Brain microvascular endothelial cell (primary cell): ENCODE measurements around the gene DHX35.
A peak's percentile ranks its signal among the peaks of the same experiment; 100 is the strongest.

ENCODE experiments used
- DNase-seq: peaks from one replicate; pipeline ENCODE4 v3.0.0-alpha.2; 2020
- H3K27ac ChIP-seq: fragments of 250-450 bp; sonication (Bioruptor Pico); 2 replicates; pipeline ENCODE4 v1.5.1; 2020; ENCODE audit warnings: mild to moderate bottlenecking, moderate library complexity
- H3K27me3 ChIP-seq: fragments of 250-450 bp; sonication (Bioruptor Pico); replicated peaks from 2 replicates; pipeline ENCODE4 v1.5.1; 2020; ENCODE audit warnings: mild to moderate bottlenecking
- H3K36me3 ChIP-seq: fragments of 250-450 bp; sonication (Bioruptor Pico); replicated peaks from 2 replicates; pipeline ENCODE4 v1.5.1; 2020; ENCODE audit warnings: mild to moderate bottlenecking
- H3K4me3 ChIP-seq: 2 replicates; pipeline ENCODE4 v1.5.1; 2011; ENCODE audit warnings: low read depth, mild to moderate bottlenecking, control low read depth, low read length, moderate library complexity
- in situ Hi-C: cut with HindIII; loops from 2 replicates; pipeline ENCODE4 v1.10.0; 2017; ENCODE audit warnings: low sequenced_read_pairs, low pct_ligation_motif_present
- TF ChIP-seq, protein P1 (sequence below): IDR thresholded peaks from 2 replicates; pipeline ENCODE4 v1.5.1; 2011; ENCODE audit warnings: low read depth, mild to moderate bottlenecking, moderate library complexity, low read length, control low read depth, inconsistent platforms; ENCODE audit errors: missing control alignments

DHX35 gene

DNA sequence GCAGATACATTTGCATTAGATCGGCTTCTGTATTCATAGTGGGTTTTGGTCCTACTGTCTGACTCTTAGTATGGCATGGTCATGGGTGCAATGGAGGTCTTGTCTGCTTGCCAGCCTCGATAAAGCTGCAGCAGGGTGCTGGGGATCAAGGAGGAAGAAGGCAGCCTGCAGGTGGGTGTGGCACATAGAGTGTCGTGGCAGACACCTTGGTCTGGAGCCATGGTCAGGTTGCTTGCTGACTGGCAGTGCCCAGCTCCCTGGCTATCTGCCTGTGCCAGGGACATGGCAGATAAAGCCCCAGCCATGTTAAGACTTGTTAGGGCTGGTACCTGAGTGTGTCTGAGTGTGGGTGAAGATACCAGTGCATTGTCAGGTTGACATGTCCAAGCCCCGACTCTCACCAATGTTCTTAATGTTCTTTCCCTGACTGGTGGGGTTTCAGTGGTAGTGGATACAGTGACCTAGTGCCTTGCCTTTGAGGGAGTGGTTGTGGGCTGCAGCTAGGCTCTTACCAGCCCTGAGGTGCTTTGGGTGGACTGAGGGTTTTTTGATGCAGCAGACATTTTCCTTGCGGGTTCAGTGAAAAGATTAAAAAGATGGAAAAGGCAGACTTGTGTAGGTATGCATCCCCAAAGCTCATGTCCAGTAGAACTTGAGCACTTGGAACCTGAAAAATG lies 34.1 kb upstream of the DHX35 start:
- in situ Hi-C loops = no loop called here
- no peaks in the 10 kb centered on the region for H3K36me3 ChIP-seq
- peak overlapping the region; percentile 83 for H3K4me3 ChIP-seq
- TF ChIP-seq, protein P1, sequence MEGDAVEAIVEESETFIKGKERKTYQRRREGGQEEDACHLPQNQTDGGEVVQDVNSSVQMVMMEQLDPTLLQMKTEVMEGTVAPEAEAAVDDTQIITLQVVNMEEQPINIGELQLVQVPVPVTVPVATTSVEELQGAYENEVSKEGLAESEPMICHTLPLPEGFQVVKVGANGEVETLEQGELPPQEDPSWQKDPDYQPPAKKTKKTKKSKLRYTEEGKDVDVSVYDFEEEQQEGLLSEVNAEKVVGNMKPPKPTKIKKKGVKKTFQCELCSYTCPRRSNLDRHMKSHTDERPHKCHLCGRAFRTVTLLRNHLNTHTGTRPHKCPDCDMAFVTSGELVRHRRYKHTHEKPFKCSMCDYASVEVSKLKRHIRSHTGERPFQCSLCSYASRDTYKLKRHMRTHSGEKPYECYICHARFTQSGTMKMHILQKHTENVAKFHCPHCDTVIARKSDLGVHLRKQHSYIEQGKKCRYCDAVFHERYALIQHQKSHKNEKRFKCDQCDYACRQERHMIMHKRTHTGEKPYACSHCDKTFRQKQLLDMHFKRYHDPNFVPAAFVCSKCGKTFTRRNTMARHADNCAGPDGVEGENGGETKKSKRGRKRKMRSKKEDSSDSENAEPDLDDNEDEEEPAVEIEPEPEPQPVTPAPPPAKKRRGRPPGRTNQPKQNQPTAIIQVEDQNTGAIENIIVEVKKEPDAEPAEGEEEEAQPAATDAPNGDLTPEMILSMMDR = no peak
- no peak for DNase-seq
- no peaks in the 10 kb centered on the region for H3K27me3 ChIP-seq
- no peak overlapping the region for H3K27ac ChIP-seq

DNA sequence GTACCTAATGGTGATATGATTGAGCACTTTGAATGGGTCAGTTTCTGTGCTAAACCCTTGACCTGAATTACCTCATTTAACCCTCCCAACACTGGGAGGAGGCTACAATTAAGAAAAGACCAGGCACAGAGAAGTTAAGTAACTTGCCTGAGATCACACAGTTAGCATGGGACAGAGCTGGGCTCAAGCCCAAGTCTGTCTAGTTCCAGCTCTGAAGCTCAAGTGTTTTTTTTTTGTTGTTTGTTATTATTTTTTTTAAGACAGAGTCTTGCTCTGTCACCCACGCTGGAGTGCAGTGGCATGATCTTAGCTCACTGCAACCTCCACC lies 31.9 kb upstream of the DHX35 start:
- DNase-seq = no peak
- Histone ChIP-seq H3K27ac (no peak overlapping the region), H3K4me3 (no peak overlapping the region), H3K36me3 (no peaks in the 10 kb centered on the region), H3K27me3 (no peaks in the 10 kb centered on the region)
- TF ChIP-seq, protein P1 = no peak
- in situ Hi-C loops = no loop called here

DNA sequence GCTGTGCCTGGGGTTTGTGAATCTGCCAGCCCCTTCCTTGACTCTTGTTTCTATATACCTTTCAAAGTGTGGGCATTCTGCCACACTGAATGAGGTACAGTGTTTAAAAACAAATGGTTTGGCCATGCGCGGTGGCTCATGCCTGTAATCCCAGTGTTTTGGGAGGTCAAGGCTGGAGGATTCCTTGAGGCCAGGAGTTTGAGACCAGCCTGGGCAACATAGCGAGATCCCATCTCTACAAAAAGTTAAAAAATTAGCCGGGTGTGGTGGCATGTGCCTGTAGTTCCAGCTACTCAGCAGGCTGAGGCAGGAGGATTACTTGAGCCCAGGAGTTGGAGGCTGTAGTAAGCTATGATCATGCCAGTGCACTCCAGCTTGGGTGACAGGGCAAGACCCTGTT lies 30.2 kb upstream of the DHX35 start:
- no peaks in the 10 kb centered on the region for H3K27me3 ChIP-seq
- in situ Hi-C loops = no loop called here
- no peak overlapping the region for H3K4me3 ChIP-seq
- no peaks in the 10 kb centered on the region for H3K36me3 ChIP-seq
- H3K27ac ChIP-seq = no peak overlapping the region
- TF ChIP-seq, protein P1 = no peak
- DNase-seq = no peak

DNA sequence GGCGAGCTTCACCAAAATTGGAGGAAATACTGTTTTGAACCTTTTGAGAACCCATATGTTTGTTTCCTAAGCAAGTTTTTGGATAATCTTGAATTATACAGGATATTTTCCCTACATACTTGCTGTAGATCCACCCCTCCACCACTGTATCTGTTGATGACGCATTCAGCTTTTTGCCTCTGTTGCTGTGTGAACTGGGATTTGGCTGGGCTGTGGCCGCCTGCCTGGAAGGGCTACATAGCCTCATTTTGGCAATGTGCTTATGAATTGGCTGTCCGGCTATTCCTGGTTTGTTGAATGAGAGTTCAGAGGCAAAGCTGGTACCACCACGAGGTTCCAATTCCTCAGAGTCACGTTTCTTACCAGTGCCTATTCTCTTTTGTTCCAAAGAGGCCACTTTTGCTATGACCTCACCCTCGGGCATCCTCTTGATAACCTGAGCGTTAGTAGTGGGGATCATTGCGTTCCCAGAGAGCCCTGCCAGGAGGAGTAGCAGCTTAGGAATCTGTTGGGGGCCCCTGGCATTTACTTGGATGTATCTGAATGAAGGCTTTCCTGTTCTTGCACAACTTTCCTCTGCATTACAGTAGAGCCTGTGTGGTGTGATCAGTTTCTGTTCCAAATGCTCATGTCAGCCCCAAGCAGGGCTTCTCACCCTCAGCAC lies 29.6 kb upstream of the DHX35 start:
- Histone ChIP-seq H3K27ac (no peak overlapping the region), H3K4me3 (no peak overlapping the region), H3K27me3 (no peaks in the 10 kb centered on the region), H3K36me3 (no peaks in the 10 kb centered on the region)
- peak; percentile 26 for DNase-seq
- TF ChIP-seq, protein P1 = no peak
- in situ Hi-C loops = no loop called here

DNA sequence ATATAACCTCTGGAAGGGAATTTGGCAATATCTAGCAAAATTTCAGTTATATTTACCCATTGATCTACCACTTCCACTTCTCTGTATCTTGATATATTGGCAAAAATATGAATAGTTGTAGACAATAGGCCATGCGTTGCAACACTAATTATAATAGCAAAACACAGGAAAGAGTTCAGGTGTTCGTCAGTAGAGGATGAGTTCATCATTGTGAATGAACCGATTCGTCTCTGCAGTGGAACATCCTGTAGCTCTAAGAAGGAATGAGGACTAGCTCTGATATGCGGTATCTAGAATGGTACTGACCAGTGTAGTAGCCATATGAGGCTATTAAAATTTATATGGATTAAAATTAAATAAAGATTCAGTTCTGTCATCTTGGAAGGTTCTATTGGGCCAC lies 27.6 kb upstream of the DHX35 start:
- in situ Hi-C loops = no loop called here
- no peak overlapping the region for H3K4me3 ChIP-seq
- no peak for DNase-seq
- H3K27me3 ChIP-seq = no peaks in the 10 kb centered on the region
- no peak overlapping the region for H3K27ac ChIP-seq
- no peaks in the 10 kb centered on the region for H3K36me3 ChIP-seq
- TF ChIP-seq, protein P1 = no peak

DNA sequence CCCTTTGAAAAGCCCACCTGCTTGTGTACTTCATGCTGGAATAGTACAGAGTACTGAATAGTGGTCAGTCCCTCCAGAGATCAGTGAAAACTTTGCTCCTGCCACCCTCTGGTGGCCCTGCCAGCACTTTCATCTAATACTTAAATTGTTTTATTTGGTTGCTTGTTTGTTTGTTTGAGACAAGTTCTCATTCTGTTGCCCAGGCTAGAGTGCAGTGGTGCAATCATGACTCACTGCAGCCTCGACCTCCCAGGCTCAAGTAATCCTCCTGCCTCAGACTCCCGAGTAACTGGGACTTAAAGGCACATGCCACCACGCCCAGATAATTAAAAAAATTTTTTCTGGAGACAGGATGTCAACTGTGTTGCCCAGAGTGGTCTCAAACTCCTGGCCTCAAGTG lies 26.9 kb upstream of the DHX35 start:
- in situ Hi-C loops = no loop called here
- Histone ChIP-seq H3K4me3 (no peak overlapping the region), H3K36me3 (no peaks in the 10 kb centered on the region), H3K27me3 (no peaks in the 10 kb centered on the region), H3K27ac (peak overlapping the region; percentile 34)
- DNase-seq = peak; percentile 30
- TF ChIP-seq, protein P1 = peak; percentile 52
